GM13977 (cell line): ENCODE data around the gene EEFSEC.
"Not testable (repeated sequence)": the region's sequence is repeated elsewhere in the genome, so short reads cannot be mapped to it uniquely, and the experiment has no call there.

Experiments used
- DNase-seq: peaks from one replicate; pipeline ENCODE4 v3.0.0; 2012; ENCODE audit warnings: low spot score
- CTCF ChIP-seq: IDR thresholded peaks from 2 replicates; pipeline ENCODE4 v1.5.1; 2012; ENCODE audit warnings: mild to moderate bottlenecking, control low read depth; ENCODE audit not compliant: insufficient read depth; ENCODE audit errors: extremely low read depth, missing control alignments
- in situ Hi-C: fragments of 300-500 bp; cut with MboI; formaldehyde crosslinking; loops from one replicate; pipeline ENCODE4 v1.12.0; 2022; ENCODE audit warnings: low sequenced_read_pairs, low pct_unique_long_range_greater_than_20kb, mixed read lengths, inconsistent platforms; ENCODE audit not compliant: unreplicated experiment

Gene EEFSEC

GRCh38 chr3:128152419-128153155 is 694 bp upstream of the EEFSEC start:
- no peak for TF ChIP-seq CTCF
- in situ Hi-C loops = no loop called here
- DNase-seq = no peak

GRCh38 chr3:128154354-128154753 is 1.1 kb downstream of the EEFSEC start:
- in situ Hi-C loops, DNase-seq: not testable (repeated sequence)

- no peak for TF ChIP-seq CTCF
- in situ Hi-C loops = no loop called here
- DNase-seq = no peak
Observed at GRCh38 chr3:128155616-128156360, 2.5 kb downstream of the EEFSEC start.

- TF ChIP-seq CTCF = no peak
- in situ Hi-C loops = no loop called here
- no peak for DNase-seq
Observed at GRCh38 chr3:128160661-128161060, 7.4 kb downstream of the EEFSEC start.

- DNase-seq = no peak
- in situ Hi-C loops = no loop called here
- TF ChIP-seq CTCF = no peak
Observed at GRCh38 chr3:128163432-128163831, 10.2 kb downstream of the EEFSEC start.

- no peak for DNase-seq
- no peak for TF ChIP-seq CTCF
- in situ Hi-C loops = no loop called here
Observed at GRCh38 chr3:128166971-128167453, 13.7 kb downstream of the EEFSEC start.

- DNase-seq = no peak
- no peak for TF ChIP-seq CTCF
- in situ Hi-C loops = no loop called here
Observed at GRCh38 chr3:128167646-128167972, 14.3 kb downstream of the EEFSEC start.
